Heart right ventricle (tissue), 16 donors: ENCODE data around the gene SPRN. TPM values are rescaled to one million over a fixed set of nuclear protein-coding genes. Genes with fewer than 3 reads are reported as not detected.

ENCODE experiments used
- ATAC-seq, 8 donors: fragments of 200-7000 bp; cut with Tn5 transposase; one replicate each; pipeline ENCODE4 v1.9.1; 2020; ENCODE audit warnings: mild to moderate bottlenecking in 8 of 8, moderate library complexity in 8 of 8, moderate number of reproducible peaks in 1 of 8
- DNase-seq, 2 donors: peaks; one replicate each; pipeline ENCODE4 v3.0.0-alpha.2; 2020
- H3K27ac ChIP-seq, 10 donors: fragments of 200-600 bp; sonication (generic) in 2 of 10; one replicate each; pipeline versions ENCODE4 v1.5.0 to v1.8.0; 2020 to 2022; ENCODE audit warnings: mild to moderate bottlenecking in 3 of 10
- H3K27me3 ChIP-seq, 7 donors: fragments of 200-600 bp; one replicate each; pipeline ENCODE4 v1.8.0; 2021 to 2022; ENCODE audit warnings: mild to moderate bottlenecking in 2 of 7
- H3K36me3 ChIP-seq, 9 donors: fragments of 200-600 bp; sonication (generic) in 1 of 9; one replicate each; pipeline versions ENCODE4 v1.5.0 to v1.8.0; 2020 to 2022; ENCODE audit warnings: mild to moderate bottlenecking in 2 of 9
- H3K4me1 ChIP-seq, 9 donors: fragments of 200-600 bp; sonication (generic) in 1 of 9; one replicate each; pipeline versions ENCODE4 v1.5.0 to v1.8.0; 2020 to 2022; ENCODE audit warnings: mild to moderate bottlenecking in 4 of 9
- H3K4me3 ChIP-seq, 10 donors: fragments of 200-600 bp; sonication (generic) in 2 of 10; one replicate each; pipeline versions ENCODE4 v1.5.0 to v1.8.0; 2020 to 2022; ENCODE audit warnings: mild to moderate bottlenecking in 7 of 10, moderate library complexity in 2 of 10
- H3K9me3 ChIP-seq, 11 donors: fragments of 200-600 bp in 10 of 11; sonication (generic) in 2 of 11; one replicate each; pipeline versions ENCODE4 v1.5.0 to v1.8.0; 2013 to 2022; ENCODE audit warnings: mild to moderate bottlenecking in 2 of 11, control low read depth in 1 of 11, moderate library complexity in 1 of 11
- CTCF ChIP-seq, 9 donors: fragments of 200-600 bp; sonication (generic) in 2 of 9; IDR thresholded peaks; one replicate each; pipeline versions ENCODE4 v1.5.0 to v1.8.0; 2021 to 2022; ENCODE audit warnings: antibody characterized with exemption in 9 of 9, mild to moderate bottlenecking in 5 of 9, moderate library complexity in 1 of 9
- WGBS, 2 donors: extraction: QIAGEN DNeasy Blood & Tissue Kit; methylation state at CpG; one replicate each; pipeline ENCODE4 v1.1.7; 2013; ENCODE audit warnings: inconsistent platforms in 1 of 2; 5-methylcytosine and 5-hydroxymethylcytosine counted together
- intact Hi-C, 10 donors: fragments of 100-400 bp; cut with DNase I; formaldehyde crosslinking; loops; one replicate each; pipeline versions ENCODE4 v1.11.1 to v1.14.2; 2022
- polyA plus RNA-seq, 2 donors: library from polyadenylated mRNA; stranded (reverse); fragments of 200-250 nt; gene quantifications; one replicate each; pipeline ENCODE4 v1.2.3, GENCODE V29; 2013
- total RNA-seq, 10 donors: library from RNA; stranded (reverse); fragmentation: NEBNext Ultra II Directional in 3 of 10; extraction: Animal tissue kit (Norgen Biotek cat#: 25700) in 3 of 10; gene quantifications; one replicate each; pipeline versions ENCODE4 v1.2.1 to v1.2.4, GENCODE V29; 2021 to 2023
- donor health status: Arrhythmogenic right ventricular cardiomyopathy.
- donor health status: ischemic (EF 13 %, LVEDD 7.1; RV severe dilation, severe dysfunction).
- donor health status: healthy with polysubstance abuse.
- donor health status: DM: no; HTN: yes; CAD: no.
- donor health status: DM: no; HTN: no; CAD: no.
- donor health status: ischemic (EF 25% LVEDD 6.9; RV normal size, moderate dysfunction).
- donor health status: ischemic (EF 25% LVEDD 5.7; RV mildly dilated, moderate dysfunction).
- donor health status: healthy.
- donor health status: DM: yes; HTN: yes; CAD: no.
- donor health status: Ischemic cardiomyopathy.
- donor health status: ischemic (EF 35%, LVEDD 5.7; RV mildly dilated, moderate dysfunction).
- donor health status: nonischemic (EF 11% LVEDD 7.7; RV severe dilation, severe dysfunction).
- donor health status: DM: yes; HTN: yes; CAD: no.
- donor health status: PGD.
- donor health status: ischemic (EF 29% LVEDD 5.4; RV normal size, mild dysfunction).
- donor health status: nonischemic (EF 23%, LVEDD 6.1; RV moderate dilation, normal function).

Gene SPRN
- total and polyA plus RNA-seq, 12 donors: 0.07 to 0.22 (median 0.09) TPM; not detected in 9

GRCh38 chr10:133405844-133406527 lies 18.4 kb downstream of the SPRN start:
- DNase-seq: no peak
- WGBS, 2 donors: 94 to 96% methylated on average over 8 of the region's 8 CpGs

GRCh38 chr10:133405272-133405671 lies 19.2 kb downstream of the SPRN start:
- intact Hi-C loops: no loop called here
- Histone ChIP-seq H3K9me3 (peaks cover 0 to 20% (median 0%) of the 10 kb centered on the region in 11 donors), H3K4me3 (no peak overlapping the region), H3K4me1 (peaks cover 0 to 14% (median 0%) of the 10 kb centered on the region in 9 donors), H3K36me3 (peaks cover 0 to 96% (median 32%) of the 10 kb centered on the region in 9 donors), H3K27ac (no peak overlapping the region), H3K27me3 (no peaks in the 10 kb centered on the region)
- 61 to 63% methylated on average over 2 of the region's 2 CpGs for WGBS, 2 donors
- no peak for ATAC-seq
- no peak for TF ChIP-seq CTCF (IDR thresholded peaks at IDR 0.05)
- no peak for DNase-seq

More at GRCh38 chr10:133405844-133406527, 18.4 kb downstream of the SPRN start:
- no peak for ATAC-seq
- intact Hi-C loops: no loop called here
- H3K27ac ChIP-seq: no peak overlapping the region
- H3K4me1 ChIP-seq: peaks cover 0 to 7% (median 0%) of the 10 kb centered on the region in 9 donors
- no peaks in the 10 kb centered on the region for H3K27me3 ChIP-seq
- no peak overlapping the region for H3K4me3 ChIP-seq
- H3K9me3 ChIP-seq: peaks cover 0 to 27% (median 6%) of the 10 kb centered on the region in 11 donors
- H3K36me3 ChIP-seq: peaks cover 0 to 98% (median 38%) of the 10 kb centered on the region in 9 donors
- TF ChIP-seq CTCF (IDR thresholded peaks at IDR 0.05): no peak

DNA sequence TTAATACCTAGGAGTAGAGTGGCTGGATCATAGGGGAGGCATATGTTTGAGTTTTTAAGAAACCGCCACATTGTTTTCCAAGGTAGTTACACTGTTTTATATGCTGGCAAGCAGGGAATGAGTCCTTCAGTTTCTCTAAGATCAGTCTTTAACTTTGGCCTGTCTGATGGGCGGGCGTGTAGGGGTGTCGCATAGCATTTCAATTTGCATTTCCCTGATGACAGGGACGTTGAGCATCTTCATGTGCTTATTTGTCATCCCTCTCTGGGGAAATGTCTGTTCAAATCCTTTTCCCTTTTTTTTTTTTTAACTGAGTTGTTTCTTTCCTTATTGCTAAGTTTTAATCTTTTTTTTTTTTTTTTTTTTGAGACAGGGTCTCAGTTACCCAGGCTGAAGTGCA lies 20.6 kb downstream of the SPRN start:
- Histone ChIP-seq H3K27ac (no peak overlapping the region), H3K27me3 (no peaks in the 10 kb centered on the region), H3K9me3 (peaks cover 0 to 10% (median 0%) of the 10 kb centered on the region in 11 donors), H3K36me3 (peaks cover 0 to 98% (median 26%) of the 10 kb centered on the region in 9 donors), H3K4me3 (no peak overlapping the region), H3K4me1 (peaks cover 0 to 18% (median 0%) of the 10 kb centered on the region in 9 donors)
- DNase-seq: no peak
- TF ChIP-seq CTCF (IDR thresholded peaks at IDR 0.05): no peak
- intact Hi-C loops: no loop called here
- WGBS, 2 donors: 92 to 93% methylated on average over 5 of the region's 5 CpGs
- no peak for ATAC-seq

GRCh38 chr10:133403359-133403758 lies 21.1 kb downstream of the SPRN start:
- no peak for TF ChIP-seq CTCF (IDR thresholded peaks at IDR 0.05)
- H3K9me3 ChIP-seq: peaks cover 0 to 5% (median 0%) of the 10 kb centered on the region in 11 donors
- ATAC-seq (no peak), DNase-seq (no peak)
- H3K4me1 ChIP-seq: peaks cover 0 to 18% (median 0%) of the 10 kb centered on the region in 9 donors
- H3K27ac ChIP-seq: no peak overlapping the region
- H3K27me3 ChIP-seq: no peaks in the 10 kb centered on the region
- intact Hi-C loops: no loop called here
- peaks cover 0 to 98% (median 26%) of the 10 kb centered on the region in 9 donors for H3K36me3 ChIP-seq
- WGBS, 2 donors: 86 to 87% methylated on average over 16 of the region's 16 CpGs
- no peak overlapping the region for H3K4me3 ChIP-seq
